Astrocyte (in vitro differentiated cells and primary cell): ENCODE data around the gene CRYGN. TPM values are rescaled to one million over a fixed set of nuclear protein-coding genes. Genes with fewer than 3 reads are reported as not detected.

Experiments used
- DNase-seq: peaks from one replicate; pipeline ENCODE4 v3.0.0-alpha.2; 2010; ENCODE audit warnings: low read depth
- FAIRE-seq: peaks from 2 replicates; lab custom pipeline; 2011; peaks lifted over from hg19 to GRCh38; lab: Jason Lieb, UNC
- H2AFZ ChIP-seq: 2 replicates; pipeline ENCODE4 v1.6.0; 2012; ENCODE audit warnings: low read depth, low read length, inconsistent platforms
- H3K27ac ChIP-seq: 2 replicates; pipeline ENCODE4 v1.5.1; 2011; ENCODE audit warnings: low read depth, low read length, inconsistent platforms
- H3K27me3 ChIP-seq: 2 replicates; pipeline ENCODE4 v1.6.0; 2011; ENCODE audit warnings: low read length, inconsistent platforms; ENCODE audit not compliant: insufficient read depth
- H3K36me3 ChIP-seq: 2 replicates; pipeline ENCODE4 v1.5.1; 2011; ENCODE audit warnings: low read length, inconsistent platforms; ENCODE audit not compliant: insufficient read depth
- H3K4me1 ChIP-seq: 2 replicates; pipeline ENCODE4 v1.5.1; 2011; ENCODE audit warnings: low read length, inconsistent platforms; ENCODE audit not compliant: insufficient read depth
- H3K4me2 ChIP-seq: 2 replicates; pipeline ENCODE4 v1.6.0; 2012; ENCODE audit warnings: low read length, inconsistent platforms
- H3K4me3 ChIP-seq: 2 replicates; pipeline ENCODE4 v1.5.1; 2011; ENCODE audit warnings: low read depth, mild to moderate bottlenecking, low read length, inconsistent platforms; ENCODE audit not compliant: insufficient read depth
- H3K79me2 ChIP-seq: 2 replicates; pipeline ENCODE4 v1.6.0; 2012; ENCODE audit warnings: mild to moderate bottlenecking, low read length, inconsistent platforms; ENCODE audit not compliant: insufficient read depth
- H3K9ac ChIP-seq: 2 replicates; pipeline ENCODE4 v1.6.0; 2012; ENCODE audit warnings: mild to moderate bottlenecking, low read length, inconsistent platforms
- H3K9me3 ChIP-seq: 2 replicates; pipeline ENCODE4 v1.5.1; 2012; ENCODE audit warnings: low read depth, mild to moderate bottlenecking, low read length, inconsistent platforms; ENCODE audit not compliant: insufficient read depth
- H4K20me1 ChIP-seq: 2 replicates; pipeline ENCODE4 v1.6.0; 2012; ENCODE audit warnings: low read length, inconsistent platforms; ENCODE audit not compliant: insufficient read depth
- H3K27ac Mint-ChIP-seq: one replicate; pipeline ENCODE4 v1.8.0; 2021; ENCODE audit warnings: mild to moderate bottlenecking, mixed read lengths; ENCODE audit not compliant: unreplicated experiment
- H3K27me3 Mint-ChIP-seq: one replicate; pipeline ENCODE4 v1.8.0; 2021; ENCODE audit warnings: low read depth, mixed read lengths; ENCODE audit not compliant: unreplicated experiment
- H3K36me3 Mint-ChIP-seq: one replicate; pipeline ENCODE4 v1.8.0; 2021; ENCODE audit warnings: low read depth, mixed read lengths; ENCODE audit not compliant: unreplicated experiment
- H3K4me1 Mint-ChIP-seq: one replicate; pipeline ENCODE4 v1.8.0; 2021; ENCODE audit warnings: low read depth, mixed read lengths; ENCODE audit not compliant: unreplicated experiment
- H3K4me3 Mint-ChIP-seq: one replicate; pipeline ENCODE4 v1.8.0; 2021; ENCODE audit warnings: mild to moderate bottlenecking, moderate library complexity, mixed read lengths; ENCODE audit not compliant: unreplicated experiment
- H3K9me3 Mint-ChIP-seq: one replicate; pipeline ENCODE4 v1.8.0; 2021; ENCODE audit warnings: mild to moderate bottlenecking, mixed read lengths; ENCODE audit not compliant: unreplicated experiment
- EZH2 ChIP-seq: IDR thresholded peaks from 2 replicates; pipeline ENCODE4 v1.6.1; 2012; ENCODE audit warnings: mild to moderate bottlenecking, low read length, inconsistent platforms; ENCODE audit not compliant: insufficient read depth
- total RNA-seq: library from RNA; stranded (reverse); gene quantifications from 2 replicates; pipeline ENCODE4 v1.2.1, GENCODE V29; 2021
- TF ChIP-seq, protein P1 (sequence below): IDR thresholded peaks from 2 replicates; pipeline ENCODE4 v1.5.1; 2011; ENCODE audit warnings: low read depth, mild to moderate bottlenecking, inconsistent platforms, low read length, moderate library complexity; ENCODE audit not compliant: insufficient read depth

The CRYGN gene
- total RNA-seq, 1 donor from 2014 or later: not detected

DNA sequence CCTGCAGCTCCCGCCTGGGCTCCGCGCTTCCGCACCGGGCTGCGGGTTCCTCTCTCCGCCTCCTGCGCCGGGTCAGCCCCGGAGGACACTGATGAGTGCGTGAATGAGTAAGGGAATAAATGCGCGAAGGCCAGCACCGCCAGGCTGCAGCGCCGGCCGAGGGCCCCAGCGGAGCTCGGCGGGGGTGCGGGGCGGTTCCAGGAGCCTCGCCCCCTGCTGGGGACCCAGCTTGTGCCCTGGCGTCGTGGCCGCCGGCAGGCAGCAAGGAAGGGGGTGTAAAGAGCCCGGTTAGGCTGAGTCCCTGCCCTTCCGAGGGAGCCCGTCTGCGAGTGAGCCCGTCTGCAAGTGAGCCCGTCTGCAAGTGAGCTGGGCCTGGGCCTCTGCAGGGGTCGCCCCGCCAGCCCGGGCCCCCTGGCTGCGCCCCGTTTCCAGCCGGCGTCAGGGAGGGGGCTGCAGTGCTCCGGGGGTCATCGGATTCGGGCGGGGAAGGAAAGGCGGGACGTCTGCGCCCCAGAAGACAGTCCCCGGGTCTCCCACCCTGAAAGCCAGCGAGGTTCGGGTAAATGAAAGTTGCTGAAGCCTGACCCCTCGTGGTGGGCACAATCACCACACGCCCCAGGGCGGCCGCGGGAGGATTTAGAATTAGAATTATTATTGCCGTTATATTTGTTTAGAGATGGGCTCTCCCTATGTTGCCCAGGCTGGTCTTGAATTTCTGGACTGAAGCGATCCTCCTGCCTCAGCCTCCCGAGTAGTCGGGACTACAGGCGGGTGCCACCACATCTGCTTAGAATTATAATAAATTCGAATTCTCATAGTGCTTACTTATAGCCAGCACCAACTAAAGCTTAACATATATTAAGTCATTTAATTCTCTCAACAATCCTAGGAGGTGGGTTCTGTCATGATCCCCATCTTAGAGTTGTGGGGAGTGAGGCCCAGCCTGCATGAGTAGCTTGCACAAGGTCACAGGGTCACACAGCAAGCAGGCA, 8.6 kb upstream of the CRYGN start:
- peak overlapping the region; percentile 74 for H3K9ac ChIP-seq
- H3K27me3 ChIP-seq: no peaks in the 10 kb centered on the region
- no peaks in the 10 kb centered on the region for H4K20me1 ChIP-seq
- no peak overlapping the region for H3K27ac Mint-ChIP-seq
- no peaks in the 10 kb centered on the region for H3K9me3 Mint-ChIP-seq
- H3K79me2 ChIP-seq: no peaks in the 10 kb centered on the region
- H3K9me3 ChIP-seq: no peaks in the 10 kb centered on the region
- H3K4me1 ChIP-seq: peaks cover 3% of the 10 kb centered on the region
- peak overlapping the region; percentile 89 for H3K4me2 ChIP-seq
- peak overlapping the region; percentile 24 for H3K27ac ChIP-seq
- H2AFZ ChIP-seq: peak overlapping the region; percentile 88
- no peak overlapping the region for H3K4me3 Mint-ChIP-seq
- H3K27me3 Mint-ChIP-seq: peaks cover 37% of the 10 kb centered on the region
- no peaks in the 10 kb centered on the region for H3K36me3 ChIP-seq
- H3K36me3 Mint-ChIP-seq: no peaks in the 10 kb centered on the region
- peaks cover 3% of the 10 kb centered on the region for H3K4me1 Mint-ChIP-seq
- peak overlapping the region; percentile 65 for H3K4me3 ChIP-seq
- TF ChIP-seq, protein P1, sequence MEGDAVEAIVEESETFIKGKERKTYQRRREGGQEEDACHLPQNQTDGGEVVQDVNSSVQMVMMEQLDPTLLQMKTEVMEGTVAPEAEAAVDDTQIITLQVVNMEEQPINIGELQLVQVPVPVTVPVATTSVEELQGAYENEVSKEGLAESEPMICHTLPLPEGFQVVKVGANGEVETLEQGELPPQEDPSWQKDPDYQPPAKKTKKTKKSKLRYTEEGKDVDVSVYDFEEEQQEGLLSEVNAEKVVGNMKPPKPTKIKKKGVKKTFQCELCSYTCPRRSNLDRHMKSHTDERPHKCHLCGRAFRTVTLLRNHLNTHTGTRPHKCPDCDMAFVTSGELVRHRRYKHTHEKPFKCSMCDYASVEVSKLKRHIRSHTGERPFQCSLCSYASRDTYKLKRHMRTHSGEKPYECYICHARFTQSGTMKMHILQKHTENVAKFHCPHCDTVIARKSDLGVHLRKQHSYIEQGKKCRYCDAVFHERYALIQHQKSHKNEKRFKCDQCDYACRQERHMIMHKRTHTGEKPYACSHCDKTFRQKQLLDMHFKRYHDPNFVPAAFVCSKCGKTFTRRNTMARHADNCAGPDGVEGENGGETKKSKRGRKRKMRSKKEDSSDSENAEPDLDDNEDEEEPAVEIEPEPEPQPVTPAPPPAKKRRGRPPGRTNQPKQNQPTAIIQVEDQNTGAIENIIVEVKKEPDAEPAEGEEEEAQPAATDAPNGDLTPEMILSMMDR: peak; percentile 69
- no peak for TF ChIP-seq EZH2
- DNase-seq (no peak), FAIRE-seq (no peak)

DNA sequence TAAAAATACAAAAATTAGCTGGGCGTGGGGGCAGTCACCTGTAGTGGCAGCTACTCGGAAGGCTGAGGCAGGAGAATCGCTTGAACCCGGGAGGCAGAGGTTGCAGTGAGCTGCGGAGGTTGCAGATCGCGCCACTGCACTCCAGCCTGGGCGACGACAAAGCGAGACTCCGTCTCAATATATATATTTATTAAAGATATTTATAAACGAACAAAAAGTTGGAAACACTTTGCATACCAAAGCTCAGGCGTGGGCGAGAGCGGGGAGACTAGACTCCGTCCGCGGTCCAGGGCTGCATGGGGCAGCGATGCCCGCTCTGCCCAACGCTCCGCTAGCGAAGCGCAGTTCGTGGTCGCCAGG, 7.9 kb upstream of the CRYGN start:
- peaks cover 38% of the 10 kb centered on the region for H3K27me3 Mint-ChIP-seq
- H3K27me3 ChIP-seq: no peaks in the 10 kb centered on the region
- H3K36me3 ChIP-seq: no peaks in the 10 kb centered on the region
- H3K4me1 ChIP-seq: peaks cover 3% of the 10 kb centered on the region
- TF ChIP-seq, protein P1: no peak
- TF ChIP-seq EZH2: no peak
- DNase-seq: no peak
- H3K4me2 ChIP-seq: peak overlapping the region; percentile 89
- peaks cover 3% of the 10 kb centered on the region for H3K4me1 Mint-ChIP-seq
- no peaks in the 10 kb centered on the region for H3K36me3 Mint-ChIP-seq
- H3K4me3 Mint-ChIP-seq: no peak overlapping the region
- H3K79me2 ChIP-seq: no peaks in the 10 kb centered on the region
- H3K9ac ChIP-seq: peak overlapping the region; percentile 74
- peak overlapping the region; percentile 65 for H3K4me3 ChIP-seq
- no peaks in the 10 kb centered on the region for H3K9me3 Mint-ChIP-seq
- no peak overlapping the region for H3K27ac ChIP-seq
- H3K9me3 ChIP-seq: no peaks in the 10 kb centered on the region
- no peak for FAIRE-seq
- H4K20me1 ChIP-seq: no peaks in the 10 kb centered on the region
- H2AFZ ChIP-seq: peak overlapping the region; percentile 88
- H3K27ac Mint-ChIP-seq: no peak overlapping the region

DNA sequence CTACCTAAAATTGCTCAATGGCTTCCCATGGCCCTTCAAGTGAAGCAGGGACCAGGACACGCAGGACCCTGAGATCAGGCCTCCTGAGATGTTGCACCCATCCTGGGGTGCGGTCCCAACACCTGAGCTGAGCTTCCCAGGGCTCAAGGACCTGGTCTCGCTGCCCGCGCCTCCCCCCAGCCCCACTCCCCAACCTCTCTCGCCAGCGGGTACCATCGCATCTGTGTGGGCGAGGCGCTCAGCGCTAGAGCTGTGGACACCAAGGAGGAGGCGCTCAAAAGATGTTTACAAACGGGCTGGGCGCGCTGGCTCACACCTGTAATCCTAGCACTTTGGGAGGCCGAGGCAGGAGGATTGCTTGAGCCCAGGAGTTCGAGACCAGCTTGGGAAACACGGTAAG, 7.4 kb upstream of the CRYGN start:
- Mint-ChIP-seq H3K36me3 (no peaks in the 10 kb centered on the region), H3K4me1 (peaks cover 3% of the 10 kb centered on the region), H3K9me3 (no peaks in the 10 kb centered on the region), H3K27ac (no peak overlapping the region), H3K27me3 (peaks cover 33% of the 10 kb centered on the region), H3K4me3 (no peak overlapping the region)
- no peak overlapping the region for H3K4me2 ChIP-seq
- FAIRE-seq (no peak), DNase-seq (no peak)
- no peaks in the 10 kb centered on the region for H3K27me3 ChIP-seq
- no peaks in the 10 kb centered on the region for H3K9me3 ChIP-seq
- TF ChIP-seq EZH2: no peak
- TF ChIP-seq, protein P1: no peak
- H3K27ac ChIP-seq: no peak overlapping the region
- H3K4me1 ChIP-seq: peaks cover 3% of the 10 kb centered on the region
- H2AFZ ChIP-seq: no peak overlapping the region
- H3K36me3 ChIP-seq: no peaks in the 10 kb centered on the region
- H3K4me3 ChIP-seq: no peak overlapping the region
- no peaks in the 10 kb centered on the region for H3K79me2 ChIP-seq
- H3K9ac ChIP-seq: no peak overlapping the region
- H4K20me1 ChIP-seq: no peaks in the 10 kb centered on the region
